Lung (tissue), 12 donors: Measurements from ENCODE around the gene NCOA3. TPM values are rescaled to one million over a fixed set of nuclear protein-coding genes. Genes with fewer than 3 reads are reported as not detected.
"Not testable (repeated sequence)": the region's sequence is repeated elsewhere in the genome, so short reads cannot be mapped to it uniquely, and the experiment has no call there.

Experiments used
- ATAC-seq: fragments of 200-7000 bp; cut with Tn5 transposase; one replicate; pipeline ENCODE4 v1.9.1; 2020; ENCODE audit warnings: moderate number of reproducible peaks; ENCODE audit not compliant: insufficient read depth, low FRiP score
- DNase-seq, 3 donors: peaks; one replicate each; pipeline ENCODE4 v3.0.0-alpha.2; 2013 to 2017
- H3K27ac ChIP-seq, 2 donors: one replicate each; pipeline ENCODE4 v1.5.1; 2013; ENCODE audit warnings: mild to moderate bottlenecking in 2 of 2, moderate library complexity in 2 of 2, control low read depth in 1 of 2, inconsistent platforms in 1 of 2, low read depth in 1 of 2, low read length in 1 of 2
- H3K27me3 ChIP-seq, 3 donors: one replicate each; pipeline ENCODE4 v1.5.1; 2013; ENCODE audit warnings: low read length in 2 of 3; ENCODE audit not compliant: control insufficient read depth in 3 of 3, insufficient read depth in 3 of 3
- H3K36me3 ChIP-seq, 4 donors: one replicate each; pipeline ENCODE4 v1.5.1; 2013; ENCODE audit warnings: low read length in 4 of 4, mild to moderate bottlenecking in 1 of 4, moderate library complexity in 1 of 4; ENCODE audit not compliant: control insufficient read depth in 4 of 4, insufficient read depth in 4 of 4
- H3K4me1 ChIP-seq, 5 donors: one replicate each; pipeline ENCODE4 v1.5.1; 2013; ENCODE audit warnings: low read length in 5 of 5, mild to moderate bottlenecking in 2 of 5, moderate library complexity in 1 of 5; ENCODE audit not compliant: control insufficient read depth in 5 of 5, insufficient read depth in 5 of 5
- H3K4me3 ChIP-seq: one replicate; pipeline ENCODE4 v1.5.1; 2013; ENCODE audit warnings: mild to moderate bottlenecking, control low read depth, moderate library complexity
- H3K9ac ChIP-seq, 2 donors: one replicate each; pipeline ENCODE4 v1.5.1; 2013; ENCODE audit warnings: low read length in 2 of 2, control low read depth in 1 of 2; ENCODE audit not compliant: insufficient read depth in 1 of 2
- H3K9me3 ChIP-seq, 4 donors: one replicate each; pipeline ENCODE4 v1.5.1; 2013; ENCODE audit warnings: low read length in 3 of 4, mild to moderate bottlenecking in 1 of 4, moderate library complexity in 1 of 4; ENCODE audit not compliant: control insufficient read depth in 4 of 4, insufficient read depth in 3 of 4
- CTCF ChIP-seq: IDR thresholded peaks from 2 replicates; pipeline ENCODE4 v1.5.1; 2012; ENCODE audit warnings: mild to moderate bottlenecking; ENCODE audit errors: control extremely low read depth, extremely low read depth
- WGBS, 2 donors: extraction: QIAGEN DNeasy Blood & Tissue Kit; methylation state at CpG; one replicate each; pipeline ENCODE4 v1.1.7; 2013; 5-methylcytosine and 5-hydroxymethylcytosine counted together
- polyA plus RNA-seq, 2 donors: library from polyadenylated mRNA; stranded (reverse); fragments of 200-250 nt; gene quantifications; one replicate each; pipeline ENCODE4 v1.2.1, GENCODE V29; 2013
- total RNA-seq, 2 donors: library from RNA; depleted of rRNA in 1 of 2; stranded (reverse); fragments of >200 nt in 1 of 2; gene quantifications; one replicate each; pipeline ENCODE4 v1.2.1, GENCODE V29; 2014 to 2021
- donor health status: control.
- donor health status: control.
- donor health status: Bipolar disorder and iron deficiency.
- donor health status: healthy.
- donor health status: DM: yes; HTN: yes; CAD: no.

NCOA3 gene
- total and polyA plus RNA-seq, 4 donors, result 5.5 to 69.4 (median 22.6) TPM

DNA sequence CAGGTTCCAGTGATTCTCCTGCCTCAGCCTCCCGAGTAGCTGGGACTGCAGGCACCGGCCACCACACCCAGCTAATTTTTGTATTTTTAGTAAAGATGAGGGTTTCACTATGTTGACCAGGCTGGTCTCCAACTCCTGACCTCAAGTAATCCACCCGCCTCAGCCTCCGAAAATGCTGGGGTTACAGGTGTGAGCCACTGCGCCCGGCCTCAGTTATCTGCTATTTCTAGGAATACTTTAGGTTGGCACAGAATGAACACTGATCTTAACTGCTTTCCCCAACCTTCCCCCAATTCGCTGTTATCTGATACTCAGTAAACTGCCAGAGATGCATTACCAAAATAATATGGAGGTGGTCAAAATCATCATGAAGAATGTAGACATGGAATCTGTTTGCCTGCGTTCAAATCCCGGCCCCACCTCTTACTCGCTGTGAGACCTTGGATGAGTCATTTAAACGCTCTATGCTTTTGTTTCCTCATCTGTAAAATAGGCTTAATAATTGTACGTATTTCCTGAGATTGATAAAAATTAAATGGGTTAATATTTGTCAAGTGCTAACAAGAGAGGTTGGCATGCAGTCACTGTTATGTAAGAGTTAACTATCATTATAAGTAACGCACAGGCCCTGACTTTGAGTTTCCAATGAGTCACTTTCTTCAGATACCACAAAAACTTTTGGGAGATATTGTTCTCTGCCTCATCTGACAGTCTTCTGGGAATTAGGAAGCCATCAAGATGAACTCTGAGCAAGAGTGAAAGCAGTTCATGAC lies 44.5 kb upstream of the NCOA3 start:
- H3K4me1 ChIP-seq, result peaks cover 0 to 1% (median 0%) of the 10 kb centered on the region in 5 donors
- H3K4me3 ChIP-seq, result no peak overlapping the region
- DNase-seq (no peak), ATAC-seq (no peak)
- no peak overlapping the region for H3K9ac ChIP-seq
- no peaks in the 10 kb centered on the region for H3K9me3 ChIP-seq
- TF ChIP-seq CTCF, result no peak
- no peak overlapping the region for H3K27ac ChIP-seq
- no peaks in the 10 kb centered on the region for H3K36me3 ChIP-seq
- no peaks in the 10 kb centered on the region for H3K27me3 ChIP-seq
- WGBS, 2 donors, result 87 to 93% methylated on average over 13 of the region's 13 CpGs

DNA sequence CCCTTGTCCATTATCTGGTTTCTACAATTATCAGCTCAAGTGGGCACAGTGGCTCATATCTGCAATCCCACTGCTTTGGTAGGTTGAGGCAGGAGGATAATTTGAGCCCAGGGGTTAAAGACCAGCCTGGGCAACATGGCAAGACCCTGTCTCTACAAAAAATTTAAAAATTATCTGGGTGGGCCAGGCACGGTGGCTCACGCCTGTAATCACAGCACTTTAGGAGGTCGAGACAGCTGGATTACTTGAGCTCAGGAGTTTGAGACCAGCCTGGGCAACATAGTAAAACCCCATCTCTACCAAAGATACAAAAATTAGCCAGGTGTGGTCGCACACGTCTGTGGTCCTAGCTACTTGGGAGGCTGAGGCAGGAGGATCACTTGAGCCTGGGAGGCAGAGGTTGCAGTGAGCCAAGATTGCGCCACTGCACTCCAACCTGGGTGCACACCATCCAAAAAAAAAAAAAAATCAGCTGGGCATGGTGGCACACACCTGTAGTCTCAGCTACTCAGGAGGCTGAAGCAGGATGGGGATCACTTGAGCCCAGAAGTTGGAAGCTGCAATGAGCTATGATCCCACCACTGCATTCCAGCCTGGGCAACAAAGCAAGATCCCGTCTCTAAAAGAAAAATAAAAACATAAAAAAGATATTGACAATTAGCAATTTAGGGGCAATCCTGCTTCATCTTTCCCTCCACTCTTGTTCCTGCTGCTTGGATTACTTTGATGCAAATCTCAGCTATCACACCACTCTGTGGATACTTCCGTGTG lies 43.2 kb upstream of the NCOA3 start:
- DNase-seq, H3K4me3 ChIP-seq, H3K4me1 ChIP-seq, H3K9ac ChIP-seq, H3K9me3 ChIP-seq, ATAC-seq, H3K27ac ChIP-seq, H3K27me3 ChIP-seq, H3K36me3 ChIP-seq: not testable (repeated sequence)
- WGBS, 2 donors, result 95 to 97% methylated on average over 8 of the region's 8 CpGs

GRCh38 chr20:47459344-47460073 lies 42.2 kb upstream of the NCOA3 start:
- H3K36me3 ChIP-seq, result no peaks in the 10 kb centered on the region
- H3K27me3 ChIP-seq, result no peaks in the 10 kb centered on the region
- no peak overlapping the region for H3K9ac ChIP-seq
- ATAC-seq (no peak), DNase-seq (no peak)
- H3K4me3 ChIP-seq, result no peak overlapping the region
- no peak for TF ChIP-seq CTCF
- H3K4me1 ChIP-seq, result peaks cover under 1 to 7% (median 1%) of the 10 kb centered on the region in 5 donors
- H3K27ac ChIP-seq, result no peak overlapping the region
- 93 to 95% methylated on average over 9 of the region's 9 CpGs for WGBS, 2 donors
- no peaks in the 10 kb centered on the region for H3K9me3 ChIP-seq

GRCh38 chr20:47460761-47461112 lies 41.0 kb upstream of the NCOA3 start:
- H3K27me3 ChIP-seq, ATAC-seq, H3K9ac ChIP-seq, H3K36me3 ChIP-seq, H3K4me3 ChIP-seq, H3K9me3 ChIP-seq, DNase-seq, H3K27ac ChIP-seq: not testable (repeated sequence)
- peaks cover 3 to 11% (median 7%) of the 10 kb centered on the region in 5 donors for H3K4me1 ChIP-seq
- 97 to 98% methylated on average over 6 of the region's 6 CpGs for WGBS, 2 donors
